Measurements from ENCODE around the gene RNF175.
"Not testable (repeated sequence)": the region's sequence is repeated elsewhere in the genome, so short reads cannot be mapped to it uniquely, and the experiment has no call there.

Gene RNF175

GRCh38 chr4:153676984-153677383 is 82.8 kb downstream of the RNF175 start:
- no peak for DNase-seq (ENCODE audit: low read depth)

- DNase-seq (ENCODE audit: low read depth), result no peak
These were observed 83.3 kb downstream of the RNF175 start for GRCh38 chr4:153676486-153676885.

DNA sequence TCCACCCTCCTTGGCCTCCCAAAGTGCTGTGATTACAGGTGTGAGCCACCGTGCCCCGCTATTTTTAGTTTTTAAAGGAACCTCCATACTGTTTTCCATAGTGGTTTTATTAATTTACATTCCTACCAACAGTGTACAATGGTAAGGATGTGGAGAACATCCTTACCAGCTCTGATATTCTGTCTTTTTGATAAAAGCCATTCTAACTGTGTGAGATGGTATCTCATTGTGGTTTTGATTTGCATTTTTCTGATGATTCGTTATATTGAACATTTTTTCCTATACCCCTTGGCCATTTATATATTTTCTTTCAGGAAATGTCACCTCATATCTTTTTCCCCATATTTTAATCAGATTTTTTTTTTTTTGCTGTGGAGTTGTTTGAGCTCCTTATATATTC is 90.0 kb downstream of the RNF175 start:
- DNase-seq (ENCODE audit: low read depth), result no peak

GRCh38 chr4:153668647-153669046 is 91.2 kb downstream of the RNF175 start:
- DNase-seq (ENCODE audit: low read depth), result no peak

DNA sequence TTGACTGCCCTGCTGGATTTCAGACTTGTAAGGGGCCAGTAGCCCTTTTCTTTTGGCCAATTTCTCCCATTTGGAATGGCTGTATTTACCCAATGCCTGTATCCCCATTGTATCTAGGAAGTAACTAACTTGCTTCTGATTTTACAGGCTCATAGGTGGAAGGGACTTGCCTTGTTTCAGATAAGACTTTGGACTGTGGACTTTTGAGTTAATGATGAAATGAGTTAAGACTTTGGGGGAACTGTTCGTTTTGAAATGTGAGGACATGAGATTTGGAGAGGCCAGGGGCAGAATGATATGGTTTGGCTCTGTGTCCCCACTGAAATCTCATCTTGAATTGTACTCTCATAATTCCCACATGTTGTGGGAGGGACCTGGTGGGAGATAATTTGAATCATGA is 93.3 kb downstream of the RNF175 start:
- DNase-seq (ENCODE audit: low read depth), result not testable (repeated sequence)

DNA sequence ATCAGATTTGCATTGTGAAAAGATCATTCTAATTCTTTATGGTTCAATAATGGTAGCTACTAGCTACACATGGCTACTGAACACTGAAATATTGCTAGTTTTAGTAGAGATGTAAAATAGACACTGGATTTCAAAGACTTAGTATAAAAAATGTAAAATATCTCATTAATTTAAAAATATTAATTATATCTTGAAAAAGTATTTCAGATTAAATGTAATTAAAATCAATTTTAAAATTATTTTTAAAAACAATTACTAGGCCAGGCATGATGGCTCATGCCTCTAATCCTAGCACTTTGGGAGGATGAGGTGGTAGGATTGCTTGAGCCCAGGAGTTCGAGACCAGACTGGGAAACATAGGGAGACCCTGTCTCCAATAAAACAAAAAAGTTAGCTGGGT is 96.2 kb downstream of the RNF175 start:
- DNase-seq (ENCODE audit: low read depth), result no peak

- no peak for DNase-seq (ENCODE audit: low read depth)
These were observed 97.9 kb downstream of the RNF175 start for GRCh38 chr4:153661908-153662307.

GRCh38 chr4:153661215-153661822 is 98.5 kb downstream of the RNF175 start:
- no peak for DNase-seq (ENCODE audit: low read depth)
